Activated T-cell treated with anti-CD3 and anti-CD28 coated beads, Interleukin-2, amount 50 U/mL, for 4 hours (primary cell): ENCODE results near the gene RIBC2. TPM values are rescaled to one million over a fixed set of nuclear protein-coding genes. Genes with fewer than 3 reads are reported as not detected.
"Not testable (repeated sequence)": the region's sequence is repeated elsewhere in the genome, so short reads cannot be mapped to it uniquely, and the experiment has no call there.

Experiments
- ATAC-seq, 2 donors: fragments of 200-7000 bp; cut with Tn5 transposase; one replicate each; pipeline ENCODE4 v1.10.0; 2021
- DNase-seq: peaks from one replicate; pipeline ENCODE4 v3.0.0-alpha.2; 2020
- H3K27me3 Mint-ChIP-seq: one replicate; pipeline ENCODE4 v1.8.0; 2021; ENCODE audit warnings: low read depth, mixed read lengths
- H3K36me3 Mint-ChIP-seq: one replicate; pipeline ENCODE4 v1.8.0; 2022; ENCODE audit warnings: mixed read lengths; ENCODE audit not compliant: insufficient read depth
- H3K4me1 Mint-ChIP-seq: one replicate; pipeline ENCODE4 v1.8.0; 2021; ENCODE audit warnings: low read depth, mixed read lengths
- H3K4me3 Mint-ChIP-seq: one replicate; pipeline ENCODE4 v1.8.0; 2021; ENCODE audit warnings: mild to moderate bottlenecking, moderate library complexity, mixed read lengths
- H3K9me3 Mint-ChIP-seq: one replicate; pipeline ENCODE4 v1.8.0; 2021; ENCODE audit warnings: mixed read lengths
- total RNA-seq, 3 donors: library from RNA; stranded (reverse); gene quantifications; one replicate each; pipeline ENCODE4 v1.2.1, GENCODE V29; 2021

RIBC2 gene
- total RNA-seq, 3 donors from 2014 or later = 1.3 to 3.7 (median 2.5) TPM

DNA sequence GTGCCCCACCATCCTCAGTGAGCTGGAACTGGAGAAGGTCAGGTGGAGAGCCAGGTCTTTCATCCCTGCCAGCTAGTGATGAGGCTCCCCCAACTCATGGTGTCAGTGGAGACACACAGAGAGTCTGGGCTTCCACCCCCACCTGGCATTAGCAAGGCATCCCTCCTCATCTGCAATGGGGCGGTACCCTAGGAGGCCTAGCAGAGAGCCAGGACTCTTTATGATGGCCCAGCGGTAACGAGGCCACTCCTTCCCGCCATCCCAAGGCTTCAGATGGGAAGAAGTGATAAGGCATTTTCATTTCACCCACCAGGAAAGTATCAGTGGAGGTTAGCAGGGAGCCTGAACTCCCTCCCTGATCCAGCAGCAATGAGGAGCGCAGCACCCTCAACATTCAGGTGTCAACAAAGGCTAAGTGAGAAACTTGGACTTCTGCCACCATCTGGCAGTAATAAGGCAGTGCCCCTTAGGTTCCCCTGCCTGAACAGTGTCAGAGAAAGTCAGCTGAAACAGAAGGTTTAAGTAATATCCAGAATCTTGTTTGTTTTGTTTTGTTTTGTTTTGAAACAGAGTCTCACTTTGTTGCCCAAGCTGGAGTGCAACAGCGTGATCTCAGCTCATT is 48.7 kb downstream of the RIBC2 start:
- Mint-ChIP-seq H3K36me3 (no peaks in the 10 kb centered on the region), H3K27me3 (peaks cover 3% of the 10 kb centered on the region), H3K4me1 (no peaks in the 10 kb centered on the region), H3K4me3 (no peak overlapping the region), H3K9me3 (no peaks in the 10 kb centered on the region)
- ATAC-seq = no peak
- DNase-seq = no peak

DNA sequence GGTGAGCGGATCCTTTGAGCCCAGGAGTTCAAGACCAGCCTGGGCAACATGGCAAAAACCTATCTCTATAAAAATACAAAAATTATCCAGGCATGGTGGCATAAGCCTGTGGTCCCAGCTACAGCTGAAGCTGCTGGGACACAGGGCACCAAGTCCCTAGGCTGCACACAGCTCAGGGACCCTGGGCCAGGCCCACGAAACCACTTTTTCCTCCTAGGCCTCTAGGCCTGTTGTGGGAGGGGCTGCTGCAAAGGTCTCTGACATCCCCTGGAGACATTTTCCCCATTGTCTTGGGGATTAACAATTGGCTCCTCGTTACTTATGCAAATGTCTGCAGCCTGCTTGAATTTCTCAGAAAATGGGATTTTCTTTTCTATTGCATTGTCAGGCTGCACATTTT is 50.2 kb downstream of the RIBC2 start:
- ATAC-seq, DNase-seq, H3K4me1 Mint-ChIP-seq, H3K27me3 Mint-ChIP-seq, H3K36me3 Mint-ChIP-seq, H3K4me3 Mint-ChIP-seq, H3K9me3 Mint-ChIP-seq: not testable (repeated sequence)

DNA sequence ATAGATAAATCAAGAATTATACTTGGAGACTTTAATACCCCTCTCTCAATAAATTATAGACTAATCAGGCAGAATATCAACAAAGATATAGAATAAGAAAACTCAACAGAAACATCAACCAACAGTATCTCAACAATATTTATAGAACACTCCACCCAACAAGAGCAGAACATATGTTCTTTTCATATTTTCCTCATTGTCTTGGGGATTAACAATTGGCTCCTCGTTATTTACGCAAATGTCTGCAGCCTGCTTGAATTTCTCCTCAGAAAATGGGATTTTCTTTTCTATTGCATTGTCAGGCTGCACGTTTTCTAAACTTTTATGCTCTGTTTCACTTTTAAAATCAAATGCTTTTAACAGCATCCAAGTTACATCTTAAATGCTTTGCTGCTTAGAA is 52.1 kb downstream of the RIBC2 start:
- Mint-ChIP-seq H3K9me3 (peaks cover 5% of the 10 kb centered on the region), H3K4me3 (no peak overlapping the region), H3K27me3 (peaks cover 3% of the 10 kb centered on the region), H3K4me1 (no peaks in the 10 kb centered on the region), H3K36me3 (no peaks in the 10 kb centered on the region)
- ATAC-seq (no peak), DNase-seq (no peak)

DNA sequence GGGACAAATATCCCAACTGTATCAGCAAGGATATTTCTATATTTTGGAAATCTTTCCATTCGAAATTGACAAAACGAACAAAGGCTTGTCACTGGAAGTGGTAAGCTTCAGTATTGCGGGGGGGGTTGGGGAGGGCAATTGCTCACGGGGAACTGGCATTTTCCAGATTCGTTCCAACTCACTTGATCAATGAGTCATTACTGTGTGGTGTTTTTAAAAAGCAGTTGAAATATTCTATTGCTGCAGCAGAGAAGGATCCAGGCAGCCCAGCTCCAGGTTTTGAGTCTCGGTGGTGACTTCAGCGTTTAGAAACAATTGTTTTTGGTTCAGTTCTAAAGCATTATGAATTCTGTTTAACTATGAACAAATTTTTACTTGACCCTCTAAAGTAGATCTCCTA is 55.4 kb downstream of the RIBC2 start:
- no peak for DNase-seq
- Mint-ChIP-seq H3K4me3 (no peak overlapping the region), H3K4me1 (no peaks in the 10 kb centered on the region), H3K36me3 (no peaks in the 10 kb centered on the region), H3K27me3 (peaks cover 10% of the 10 kb centered on the region), H3K9me3 (peaks cover 5% of the 10 kb centered on the region)
- no peak for ATAC-seq

DNA sequence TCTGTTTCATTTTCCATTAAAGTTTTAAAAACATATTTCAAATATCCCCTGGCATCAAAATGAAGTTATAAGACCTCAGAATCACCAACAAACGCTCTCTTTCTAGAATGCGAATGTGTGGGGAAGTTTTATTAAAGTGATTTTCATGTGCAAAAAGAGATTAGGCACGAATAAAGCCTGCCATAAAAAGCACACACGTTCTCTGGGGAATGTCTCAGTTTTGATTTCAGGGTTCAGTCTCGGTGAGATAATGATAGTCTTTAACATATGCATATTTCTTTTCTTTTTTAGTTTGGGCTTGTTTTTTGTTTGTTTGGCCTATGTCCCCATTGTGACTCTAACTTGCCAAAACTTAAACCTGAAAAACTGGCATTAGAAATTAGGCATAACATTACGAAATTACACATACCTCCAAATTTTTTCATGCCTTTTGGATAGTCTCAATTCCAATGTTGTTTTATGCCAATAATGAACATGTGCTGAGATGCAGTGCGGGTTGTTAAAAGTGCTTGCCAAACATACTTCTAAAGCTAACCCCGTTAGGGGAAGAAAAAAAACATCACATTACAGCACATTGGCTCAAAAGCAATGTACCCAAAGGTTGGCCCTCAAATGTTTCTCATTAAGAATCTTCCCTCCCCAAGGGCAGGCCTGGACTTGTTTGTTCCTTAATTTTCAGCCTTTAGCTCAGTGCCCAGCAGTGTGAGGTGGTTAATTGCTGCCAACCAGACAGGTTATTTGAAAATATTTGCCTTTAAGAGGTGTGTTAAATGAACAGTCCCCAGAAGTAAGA is 56.0 kb downstream of the RIBC2 start:
- Mint-ChIP-seq H3K27me3 (peaks cover 8% of the 10 kb centered on the region), H3K36me3 (no peaks in the 10 kb centered on the region), H3K4me3 (no peak overlapping the region), H3K4me1 (no peaks in the 10 kb centered on the region), H3K9me3 (peaks cover 5% of the 10 kb centered on the region)
- DNase-seq (no peak), ATAC-seq (no peak)

DNA sequence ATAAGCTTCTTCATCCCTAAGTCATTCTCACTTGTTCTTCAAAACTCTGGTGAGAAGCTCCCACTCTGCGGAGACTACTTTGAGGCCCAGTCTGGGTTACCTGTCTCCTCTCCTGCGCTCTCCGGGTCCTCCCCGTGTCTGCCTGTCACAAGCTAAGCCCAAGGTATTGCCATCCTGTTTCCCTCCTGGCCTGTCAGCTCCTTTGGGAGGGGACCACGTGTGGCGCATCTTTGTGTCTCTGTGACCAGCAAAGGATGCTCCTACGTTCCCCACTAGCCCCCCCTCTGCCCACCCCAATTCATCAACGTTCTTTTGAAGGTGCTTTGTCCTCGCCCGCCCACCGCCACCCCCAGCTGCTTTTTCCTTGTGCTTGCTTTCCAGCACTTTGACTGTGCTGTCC is 57.4 kb downstream of the RIBC2 start:
- Mint-ChIP-seq H3K4me3 (no peak overlapping the region), H3K9me3 (peaks cover 5% of the 10 kb centered on the region), H3K27me3 (peaks cover 17% of the 10 kb centered on the region), H3K4me1 (no peaks in the 10 kb centered on the region), H3K36me3 (no peaks in the 10 kb centered on the region)
- ATAC-seq (no peak), DNase-seq (no peak)

DNA sequence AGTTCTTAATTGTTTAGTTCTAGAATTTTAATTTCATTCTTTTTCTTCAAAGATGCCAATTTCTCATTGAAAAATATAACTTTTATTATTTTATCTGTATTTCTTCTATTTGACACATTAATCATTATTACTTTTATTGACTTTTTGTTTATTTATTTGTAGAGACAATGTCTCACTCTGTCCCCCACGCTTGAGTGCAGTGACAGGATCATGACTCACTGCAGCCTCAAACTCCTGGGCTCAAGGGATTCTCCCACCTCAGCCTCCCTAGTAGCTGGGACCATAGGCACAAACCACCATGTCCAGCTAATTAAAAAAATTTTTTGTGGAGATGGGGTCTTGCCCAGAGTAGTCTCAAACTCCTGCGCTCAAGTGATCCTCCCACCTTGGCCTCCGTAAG is 58.9 kb downstream of the RIBC2 start:
- Mint-ChIP-seq H3K4me3 (no peak overlapping the region), H3K27me3 (peaks cover 23% of the 10 kb centered on the region), H3K9me3 (peaks cover 5% of the 10 kb centered on the region), H3K36me3 (no peaks in the 10 kb centered on the region), H3K4me1 (no peaks in the 10 kb centered on the region)
- ATAC-seq = no peak
- no peak for DNase-seq

DNA sequence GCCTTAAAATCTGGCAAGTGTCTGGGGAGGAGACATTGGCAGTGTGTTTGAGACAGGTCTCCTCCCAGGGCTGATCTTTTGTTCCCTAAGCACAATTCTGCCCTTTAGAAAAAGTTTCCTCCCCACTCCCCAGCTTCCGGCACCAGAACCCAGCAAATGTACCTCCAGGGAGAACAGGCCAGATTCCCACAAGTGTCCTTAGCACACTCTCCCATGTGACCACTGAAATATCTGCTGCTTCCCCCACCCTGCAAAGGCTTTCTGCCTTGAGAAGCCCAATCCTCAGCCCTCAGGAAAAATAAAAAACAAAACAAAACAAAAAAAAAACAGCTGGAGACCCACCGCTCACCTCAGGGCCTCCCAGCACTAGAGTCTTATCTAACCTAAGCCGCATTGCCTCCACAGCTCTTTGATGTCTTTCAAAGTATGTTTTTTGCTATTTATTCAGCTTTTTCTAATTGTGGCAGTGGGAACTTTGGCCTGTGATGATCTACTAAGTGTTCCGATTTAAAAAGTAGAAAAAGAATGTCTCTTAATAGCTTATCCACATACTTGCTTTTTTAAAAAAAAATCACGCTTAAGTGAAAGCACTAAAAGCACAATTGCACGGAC is 60.2 kb downstream of the RIBC2 start:
- no peak for DNase-seq
- ATAC-seq = no peak
- peaks cover 29% of the 10 kb centered on the region for H3K27me3 Mint-ChIP-seq
- H3K36me3 Mint-ChIP-seq = no peaks in the 10 kb centered on the region
- H3K4me3 Mint-ChIP-seq = no peak overlapping the region
- H3K9me3 Mint-ChIP-seq = no peaks in the 10 kb centered on the region
- H3K4me1 Mint-ChIP-seq = no peaks in the 10 kb centered on the region

DNA sequence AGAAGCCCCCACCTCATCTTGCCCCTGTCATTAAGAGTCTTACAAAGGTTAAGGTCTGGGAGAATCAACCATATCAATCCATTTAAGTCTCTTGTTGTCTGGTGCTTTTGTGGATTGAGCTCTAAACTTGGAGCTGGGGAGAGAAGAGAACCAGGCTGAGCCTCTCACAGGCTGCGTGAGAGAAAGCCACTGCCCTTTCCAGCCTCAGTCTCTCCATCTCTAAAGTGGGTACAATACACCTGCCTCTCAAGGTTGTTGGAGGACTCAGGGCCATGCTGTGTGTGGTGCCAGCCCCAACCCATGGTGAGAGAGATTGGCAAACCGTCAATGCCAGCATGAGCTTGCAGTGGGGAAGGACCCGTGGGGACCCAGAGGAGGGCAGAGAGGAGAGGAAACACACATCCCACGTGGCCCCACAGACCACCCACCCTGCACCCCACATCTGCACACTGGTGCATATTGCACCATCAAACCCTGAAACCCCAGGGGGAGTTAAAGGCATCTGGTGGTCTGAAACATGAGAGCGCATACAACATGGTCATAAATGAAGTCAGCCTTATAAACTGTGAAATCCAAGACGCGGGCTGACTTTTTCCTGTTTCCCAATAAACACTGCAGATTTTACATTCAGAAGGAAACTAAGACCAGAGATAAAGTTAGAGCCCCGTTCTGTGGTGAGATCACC is 61.7 kb downstream of the RIBC2 start:
- no peaks in the 10 kb centered on the region for H3K9me3 Mint-ChIP-seq
- no peak for DNase-seq
- ATAC-seq = no peak
- no peaks in the 10 kb centered on the region for H3K36me3 Mint-ChIP-seq
- no peaks in the 10 kb centered on the region for H3K4me1 Mint-ChIP-seq
- peaks cover 29% of the 10 kb centered on the region for H3K27me3 Mint-ChIP-seq
- H3K4me3 Mint-ChIP-seq = no peak overlapping the region

DNA sequence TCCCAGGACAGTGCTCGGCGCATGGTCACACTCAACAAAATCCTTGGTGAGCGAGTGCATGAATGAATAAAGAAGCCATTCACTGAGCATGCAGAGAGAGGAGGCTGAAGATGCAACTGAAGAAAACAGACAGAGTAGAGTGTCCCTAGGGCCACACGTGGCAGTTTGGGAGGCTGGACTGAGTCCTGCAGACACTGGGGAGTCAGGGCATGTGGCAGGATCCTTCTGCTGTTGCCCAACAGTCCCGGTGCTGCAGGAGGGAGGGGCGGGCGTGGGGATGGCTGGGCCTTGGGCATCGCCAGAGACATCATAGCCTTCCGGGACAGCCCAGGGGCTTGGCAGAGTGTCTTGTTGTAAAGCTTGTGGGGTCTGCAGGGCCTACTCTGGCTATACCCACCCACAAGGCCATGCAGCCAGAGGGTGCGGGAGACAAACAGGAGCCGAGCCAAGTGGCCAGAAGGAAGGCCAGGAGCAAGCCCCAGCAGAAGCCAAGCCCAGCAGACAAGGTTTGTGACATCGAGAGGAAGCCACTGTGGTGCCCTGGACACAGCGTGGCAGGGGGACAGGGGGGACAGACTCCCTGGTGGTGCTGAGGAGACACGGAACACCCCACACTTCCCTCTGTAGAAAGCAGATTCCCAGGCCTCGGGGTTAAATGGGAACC is 62.5 kb downstream of the RIBC2 start:
- H3K36me3 Mint-ChIP-seq = no peaks in the 10 kb centered on the region
- ATAC-seq (no peak), DNase-seq (no peak)
- H3K9me3 Mint-ChIP-seq = no peaks in the 10 kb centered on the region
- no peaks in the 10 kb centered on the region for H3K4me1 Mint-ChIP-seq
- no peak overlapping the region for H3K4me3 Mint-ChIP-seq
- peaks cover 30% of the 10 kb centered on the region for H3K27me3 Mint-ChIP-seq

DNA sequence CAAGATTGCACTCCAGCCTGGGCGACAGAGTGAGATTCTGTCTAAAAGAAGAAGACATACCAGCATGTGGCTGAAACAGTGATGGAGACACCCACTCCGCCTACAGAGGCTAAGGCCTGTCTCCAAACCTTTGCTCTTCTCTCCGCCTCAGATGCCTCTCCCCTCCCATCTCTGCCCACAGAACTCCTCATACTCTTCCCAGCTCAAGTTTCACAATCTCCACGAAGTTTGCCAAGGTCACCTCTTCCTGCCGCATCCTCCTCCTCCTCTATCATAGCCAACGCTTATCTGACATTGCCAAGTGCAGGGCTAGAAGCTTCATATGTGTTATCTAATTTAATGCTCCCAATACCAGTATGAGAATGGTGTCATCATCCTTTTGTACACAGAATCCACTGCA is 63.3 kb downstream of the RIBC2 start:
- no peak for DNase-seq
- peaks cover 30% of the 10 kb centered on the region for H3K27me3 Mint-ChIP-seq
- H3K4me1 Mint-ChIP-seq = no peaks in the 10 kb centered on the region
- ATAC-seq = no peak
- H3K9me3 Mint-ChIP-seq = no peaks in the 10 kb centered on the region
- no peaks in the 10 kb centered on the region for H3K36me3 Mint-ChIP-seq
- H3K4me3 Mint-ChIP-seq = no peak overlapping the region

DNA sequence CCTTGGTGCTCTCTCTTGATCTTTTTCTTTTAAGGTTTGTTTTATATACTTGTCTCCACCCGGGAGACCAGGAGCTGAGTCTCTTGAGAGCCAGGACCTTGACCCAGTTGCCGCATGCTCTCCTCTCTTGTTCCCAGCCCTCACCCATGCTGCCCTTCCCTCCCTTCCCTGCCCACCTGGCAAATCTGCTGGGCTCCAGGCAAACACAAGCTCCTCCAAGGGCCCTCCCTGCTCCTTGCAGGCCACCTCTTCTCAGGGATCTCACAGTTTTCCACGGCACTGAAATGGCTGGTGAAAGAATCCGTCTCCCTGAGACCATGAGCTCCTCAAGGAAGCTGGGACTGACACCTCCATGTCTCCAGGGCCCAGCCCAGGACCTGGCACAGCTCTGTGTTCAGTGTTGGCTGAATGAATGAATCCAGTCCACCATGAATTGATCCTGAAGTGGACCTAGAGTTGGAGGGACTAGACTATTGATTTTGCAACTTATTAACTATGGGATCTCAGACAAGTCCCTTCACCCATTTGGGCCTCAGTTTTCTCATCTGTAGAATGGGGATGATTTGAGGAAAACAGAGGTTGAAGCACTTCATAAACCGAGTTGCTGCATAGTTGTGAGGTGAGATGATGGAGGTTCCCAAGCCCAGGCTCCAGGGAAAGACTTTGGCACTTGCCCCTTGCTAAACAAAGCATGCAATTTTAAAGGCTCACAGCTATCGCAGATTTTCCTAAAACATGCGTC is 64.0 kb downstream of the RIBC2 start:
- Mint-ChIP-seq H3K27me3 (peaks cover 30% of the 10 kb centered on the region), H3K36me3 (no peaks in the 10 kb centered on the region), H3K4me1 (no peaks in the 10 kb centered on the region), H3K9me3 (no peaks in the 10 kb centered on the region), H3K4me3 (no peak overlapping the region)
- no peak for ATAC-seq
- DNase-seq = no peak

DNA sequence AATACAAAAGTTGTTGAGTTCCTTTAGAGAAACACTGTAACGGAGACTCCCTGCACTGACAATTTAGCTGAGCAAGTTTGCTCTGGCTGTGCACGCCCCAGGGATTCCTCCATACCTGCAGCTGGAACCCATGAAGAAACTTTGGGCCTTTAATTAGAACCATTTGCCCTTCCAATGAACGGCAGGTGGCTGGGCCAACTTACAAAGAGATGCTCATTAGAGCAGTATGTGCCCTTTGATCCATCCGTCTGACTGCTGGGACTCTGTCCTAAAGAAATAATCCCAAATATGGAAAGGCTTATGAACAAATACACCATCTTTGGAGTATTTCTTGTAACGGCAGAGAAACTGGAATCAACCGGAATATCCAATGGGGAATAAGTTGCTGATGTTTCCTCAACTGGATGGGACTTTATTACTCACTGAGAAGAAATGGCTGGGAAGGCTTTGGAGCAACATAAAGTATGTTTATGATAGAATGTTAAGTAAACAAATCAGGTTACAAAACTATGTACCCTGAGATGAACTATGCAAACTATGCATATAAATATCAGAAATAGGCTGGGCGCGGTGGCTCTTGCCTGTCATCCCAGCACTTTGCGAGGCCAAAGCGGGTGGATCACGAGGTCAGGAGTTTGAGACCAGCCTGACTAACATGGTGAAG is 64.7 kb downstream of the RIBC2 start:
- ATAC-seq (no peak), DNase-seq (no peak)
- no peaks in the 10 kb centered on the region for H3K4me1 Mint-ChIP-seq

More for the DNA sequence above, 64.7 kb downstream of the RIBC2 start:
- Mint-ChIP-seq H3K36me3 (no peaks in the 10 kb centered on the region), H3K4me3 (no peak overlapping the region), H3K9me3 (no peaks in the 10 kb centered on the region), H3K27me3 (peaks cover 31% of the 10 kb centered on the region)
